Measurements from ENCODE around the gene MAP3K6.

MAP3K6 gene

DNA sequence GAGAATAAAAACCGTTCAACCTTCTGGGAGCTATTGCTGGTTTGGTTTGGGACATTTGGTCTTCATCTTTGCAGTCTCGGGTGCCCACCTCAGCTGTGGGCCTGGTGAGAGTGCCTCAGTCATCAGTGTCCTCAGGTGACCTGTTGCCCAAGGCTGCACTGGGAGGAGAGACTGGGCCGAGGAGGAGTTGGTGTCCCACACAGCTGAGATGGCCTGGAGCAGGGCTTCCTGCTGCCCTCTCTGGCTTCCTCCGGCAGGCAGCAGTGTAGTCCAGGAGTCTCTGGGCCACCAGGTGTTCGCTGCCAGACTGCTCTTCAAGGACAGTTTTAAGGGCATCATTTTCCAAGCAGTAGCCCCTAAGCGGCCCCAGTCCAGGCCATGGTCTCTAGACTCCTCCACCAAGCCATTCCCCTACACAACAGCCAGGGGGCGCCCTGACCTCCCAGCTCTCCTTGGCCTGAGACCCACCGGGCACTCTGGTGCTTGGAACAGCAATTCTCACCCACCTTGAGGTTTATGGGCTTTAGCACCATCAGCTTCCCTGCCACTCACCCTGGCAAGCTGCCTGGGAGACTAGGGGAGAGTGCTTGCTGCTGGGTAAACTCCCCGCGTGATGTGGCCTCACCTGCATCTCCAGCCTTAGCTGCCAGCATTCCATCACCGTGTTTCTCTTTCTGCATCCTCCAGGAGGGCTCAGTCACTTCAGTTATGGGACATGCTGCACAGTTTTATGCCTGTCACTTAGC is 34.1 kb downstream of the MAP3K6 start:
- peak; percentile 58 to 66 for DNase-seq

DNA sequence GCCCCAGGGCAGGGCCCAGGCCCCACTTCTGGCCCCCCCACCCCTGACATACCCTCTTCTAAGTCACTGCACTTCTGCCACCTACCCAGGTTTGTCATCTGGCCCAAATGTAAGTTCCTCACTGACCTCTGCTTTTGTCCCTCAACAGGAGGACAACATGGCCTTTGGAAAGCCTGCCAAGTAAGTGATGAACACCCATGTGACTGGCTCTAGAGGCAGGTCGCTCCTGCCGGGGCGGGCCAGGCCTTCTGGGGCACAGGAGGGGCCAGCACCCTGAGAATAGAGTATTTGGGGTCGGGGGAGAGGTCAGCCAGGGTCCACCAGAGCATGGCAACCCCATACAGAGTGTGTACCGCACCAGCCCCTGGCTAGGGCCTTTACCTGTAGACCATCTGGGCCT is 34.8 kb downstream of the MAP3K6 start:
- DNase-seq: no peak

DNA sequence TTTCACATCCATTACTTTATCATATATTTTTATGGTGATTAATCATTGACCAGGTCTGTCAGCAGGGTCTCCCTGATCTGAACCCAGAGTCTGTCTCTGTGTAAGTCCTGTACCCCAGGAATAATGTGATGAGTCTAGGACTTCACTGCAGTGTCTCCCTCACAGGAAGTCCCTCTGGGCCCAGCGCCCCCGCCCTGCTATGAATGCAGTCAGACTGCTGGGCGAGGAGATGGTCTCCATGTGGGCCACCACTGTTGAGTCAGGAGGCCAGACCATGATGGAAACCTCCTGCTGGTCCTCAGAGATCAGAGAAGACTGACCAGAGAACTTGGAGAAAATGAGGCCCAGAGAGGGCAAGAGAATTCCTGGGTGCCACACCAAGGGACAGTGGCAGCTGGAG is 35.3 kb downstream of the MAP3K6 start:
- DNase-seq: no peak

DNA sequence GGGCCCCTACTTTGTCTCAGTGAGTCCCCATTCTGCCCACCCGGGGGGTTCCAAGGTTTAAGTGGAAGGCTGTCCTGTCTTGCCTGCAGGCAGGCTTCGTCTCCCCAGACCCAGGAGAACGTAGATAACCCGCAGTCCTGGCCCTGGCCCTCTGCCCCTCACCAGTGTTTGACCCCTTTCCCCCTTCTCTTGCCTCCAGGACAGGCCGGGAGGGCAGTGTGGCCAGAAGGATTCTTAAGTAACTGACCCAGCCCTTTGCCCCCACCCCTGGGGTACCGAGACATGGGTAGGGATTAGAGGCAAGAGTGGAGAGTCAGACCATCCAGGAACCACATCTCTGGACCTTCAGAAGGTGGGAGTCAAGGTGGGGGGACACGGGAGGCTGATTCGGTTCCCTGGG is 36.0 kb downstream of the MAP3K6 start:
- no peak for DNase-seq

DNA sequence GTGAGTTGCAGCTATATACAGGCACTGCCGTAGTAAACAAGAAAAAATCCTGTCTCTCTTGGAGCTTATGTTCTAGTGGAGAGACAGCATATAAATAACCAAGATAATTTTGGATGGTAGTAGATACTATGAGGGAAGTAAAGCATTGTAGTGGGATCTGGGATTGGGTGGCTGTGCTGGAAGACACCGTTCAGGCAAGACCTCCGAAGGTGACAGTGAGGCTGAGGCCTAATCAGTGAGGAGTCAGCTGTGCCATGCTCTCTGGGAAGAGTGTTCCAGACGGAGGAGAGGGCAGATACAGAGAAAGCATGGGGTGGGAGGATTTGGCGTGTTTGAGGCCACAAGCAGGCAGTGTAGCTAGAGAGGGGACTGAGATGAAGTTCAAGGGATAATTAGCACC is 38.8 kb downstream of the MAP3K6 start:
- DNase-seq: no peak

DNA sequence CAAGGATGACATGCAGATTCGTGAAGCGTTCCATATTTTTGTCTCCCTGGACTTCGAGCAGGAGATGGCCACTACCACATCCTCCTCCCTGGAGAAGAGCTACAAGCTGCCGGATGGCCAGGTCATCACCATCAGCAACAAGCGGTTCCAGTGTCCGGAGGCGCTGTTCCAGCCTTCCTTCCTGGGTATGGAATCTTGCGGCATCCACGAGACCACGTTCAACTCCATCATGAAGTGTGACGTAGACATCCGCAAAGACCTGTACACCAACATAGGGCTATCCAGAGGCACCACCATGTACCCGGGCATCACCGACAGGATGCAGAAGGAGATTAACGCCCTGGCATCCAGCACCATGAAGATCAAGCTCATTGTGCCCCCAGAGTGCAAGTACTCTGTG is 41.5 kb downstream of the MAP3K6 start:
- no peak for DNase-seq

DNA sequence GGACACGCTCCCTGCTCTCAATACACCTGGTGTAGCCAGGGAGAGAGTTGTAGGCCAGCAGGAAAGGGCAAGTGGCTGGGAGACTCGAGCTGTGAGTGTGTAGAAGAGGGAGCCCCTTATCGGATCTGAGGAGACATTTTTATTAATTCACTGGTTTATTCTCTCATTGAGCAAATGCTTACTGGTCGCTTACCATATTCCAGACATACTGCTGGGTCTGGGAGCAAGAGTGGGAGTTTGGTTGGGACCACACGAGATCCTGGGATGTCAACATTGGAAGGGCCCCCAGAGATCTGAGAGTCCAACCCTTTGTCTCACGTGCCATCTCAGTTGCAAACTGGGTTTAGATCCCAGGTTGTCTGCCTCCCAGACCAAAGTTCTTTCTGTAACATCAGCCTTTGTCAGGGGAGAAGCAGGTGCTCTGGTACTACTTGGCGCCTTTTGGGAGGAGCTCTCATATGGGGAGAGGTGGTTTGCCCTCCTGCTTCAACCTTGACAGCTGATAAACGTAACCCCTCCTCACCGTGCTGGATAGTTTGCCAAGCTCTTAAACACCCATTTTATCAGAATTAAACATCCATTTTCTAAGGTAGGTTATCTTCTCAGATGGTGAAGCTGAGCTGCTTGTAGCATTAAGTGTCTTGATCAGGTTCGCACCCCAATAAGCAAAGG is 44.1 kb downstream of the MAP3K6 start:
- DNase-seq: no peak

DNA sequence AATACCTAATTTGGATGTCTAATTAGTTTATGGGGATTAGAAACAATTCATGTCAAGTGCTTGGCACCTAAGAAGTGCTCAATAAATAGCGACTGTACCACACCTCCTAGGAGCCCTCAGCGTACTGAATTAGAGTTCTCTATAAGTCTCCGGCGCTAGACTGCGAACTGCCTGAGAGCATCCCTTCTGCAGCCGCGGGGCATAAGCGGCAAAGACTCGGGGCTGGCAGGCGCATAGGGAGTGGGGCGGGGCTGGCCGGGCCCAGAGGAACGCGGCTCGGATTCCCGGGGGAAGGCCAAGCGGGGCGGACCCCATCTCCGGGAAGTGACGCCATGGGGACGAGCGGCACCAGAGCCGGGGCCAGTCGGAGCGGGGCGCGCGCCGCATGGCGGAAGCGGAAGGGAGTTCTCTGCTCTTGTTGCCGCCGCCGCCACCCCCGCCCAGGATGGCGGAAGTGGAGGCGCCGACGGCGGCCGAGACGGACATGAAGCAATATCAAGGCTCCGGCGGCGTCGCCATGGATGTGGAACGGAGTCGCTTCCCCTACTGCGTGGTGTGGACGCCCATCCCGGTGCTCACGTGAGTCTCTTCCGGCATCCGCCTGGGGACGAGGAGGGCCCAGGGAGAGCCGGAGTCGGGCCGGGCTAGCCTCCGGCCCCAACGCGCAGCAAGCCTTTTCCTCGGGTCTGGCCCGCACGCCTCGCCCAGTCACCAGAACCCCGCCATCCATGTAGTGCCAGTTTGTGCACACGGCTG is 44.8 kb downstream of the MAP3K6 start, which contains the start of gene TMEM222:
Gene TMEM222 (plus strand): TSS at position 351 of the 756 bp plus-strand sequence. CDS start 35 bp downstream, at position 386.
- DNase-seq: peak; percentile 97

DNA sequence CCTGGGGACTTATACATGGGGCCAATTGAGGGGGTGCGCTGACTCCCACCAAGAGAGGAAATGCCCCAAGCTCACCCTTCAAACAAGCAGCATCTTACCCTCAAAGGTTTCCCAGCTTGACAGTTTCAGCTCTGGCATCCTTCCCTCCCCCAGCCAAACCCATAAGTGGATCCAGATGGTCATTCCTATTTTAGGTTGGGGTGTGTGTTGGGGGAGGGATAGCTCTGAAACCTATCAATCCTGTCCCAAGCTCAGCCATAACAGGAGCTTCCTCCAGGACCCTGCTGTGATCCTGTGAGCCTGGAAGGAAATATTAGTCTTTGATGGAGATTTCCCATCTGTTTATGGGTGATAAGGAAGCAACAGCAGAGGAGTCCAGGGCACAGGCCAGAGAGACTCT is 48.2 kb downstream of the MAP3K6 start:
- DNase-seq: no peak

DNA sequence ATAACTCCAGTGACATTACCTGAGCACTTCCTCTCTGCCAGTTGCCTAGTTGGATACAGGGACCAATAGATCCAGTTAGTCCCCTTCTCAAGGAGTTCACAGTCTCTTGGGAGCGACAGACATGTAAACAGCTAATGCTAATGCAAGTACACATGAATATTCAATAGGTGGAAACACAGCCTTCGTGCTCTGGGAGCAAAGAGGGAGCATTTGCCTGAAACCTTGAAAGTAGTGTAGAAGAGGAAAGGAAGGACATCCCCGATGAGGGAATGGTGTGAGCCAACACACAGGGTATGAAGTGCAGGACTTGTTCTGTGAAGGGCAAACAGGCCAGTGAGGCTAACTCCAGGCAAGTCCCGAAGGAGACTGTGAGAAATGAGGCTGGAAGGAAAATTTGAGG is 48.6 kb downstream of the MAP3K6 start:
- no peak for DNase-seq

DNA sequence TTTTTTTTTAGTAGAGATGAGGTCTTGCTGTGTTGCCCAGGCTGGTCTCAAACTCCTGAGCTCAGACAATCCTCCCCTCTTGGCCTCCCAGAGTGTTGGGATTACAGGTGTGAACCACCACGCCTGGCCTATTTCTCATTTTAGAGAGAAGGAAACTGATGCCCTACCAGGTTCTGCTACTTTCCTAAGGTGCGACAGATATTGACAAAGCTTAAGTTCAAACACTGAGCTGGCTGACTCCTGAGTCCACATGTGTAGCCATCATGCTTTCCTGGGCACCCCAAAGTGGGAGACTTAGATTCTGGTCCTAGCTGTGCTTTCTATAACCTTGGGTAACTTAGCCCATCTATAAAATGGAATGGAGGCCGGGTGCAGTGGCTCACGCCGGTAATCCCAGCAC is 49.9 kb downstream of the MAP3K6 start:
- no peak for DNase-seq

DNA sequence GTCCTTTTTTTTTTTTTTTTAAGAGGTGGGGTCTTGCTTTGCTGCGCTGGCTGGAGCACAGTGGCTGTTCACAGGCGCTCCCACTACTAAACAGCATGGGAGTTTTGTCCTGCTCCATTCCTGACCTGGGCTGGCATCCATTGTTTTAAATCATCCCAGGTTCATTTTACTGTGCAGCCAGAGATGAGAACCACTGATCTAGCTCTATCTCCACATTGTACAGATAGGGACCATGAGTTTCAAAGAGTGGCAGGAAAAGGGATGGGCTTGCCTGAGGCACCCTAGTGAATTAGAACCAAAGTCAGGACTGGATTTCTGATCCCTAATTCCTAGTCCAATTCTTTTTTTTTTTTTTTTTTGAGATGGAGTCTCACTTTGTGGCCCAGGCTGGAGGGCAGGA is 52.0 kb downstream of the MAP3K6 start:
- DNase-seq: no peak

DNA sequence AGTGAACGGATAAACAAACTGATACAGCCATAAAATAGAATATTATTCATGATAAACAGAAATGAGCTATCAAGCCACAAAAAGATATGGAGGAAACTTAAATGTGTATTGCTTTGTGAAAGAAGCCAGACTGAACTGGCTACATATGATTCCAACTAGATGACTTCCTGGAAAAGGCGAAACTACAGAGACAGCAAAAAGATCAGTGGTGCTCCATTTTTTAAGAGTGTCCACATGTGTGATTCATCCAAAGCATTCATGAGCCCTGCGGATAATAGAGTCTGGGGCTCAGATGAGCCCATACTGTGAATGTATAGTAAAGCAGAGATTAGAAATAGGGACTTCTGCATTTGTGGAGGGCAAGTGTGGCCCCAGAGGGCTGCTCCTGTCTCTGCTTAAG is 52.6 kb downstream of the MAP3K6 start:
- no peak for DNase-seq

DNA sequence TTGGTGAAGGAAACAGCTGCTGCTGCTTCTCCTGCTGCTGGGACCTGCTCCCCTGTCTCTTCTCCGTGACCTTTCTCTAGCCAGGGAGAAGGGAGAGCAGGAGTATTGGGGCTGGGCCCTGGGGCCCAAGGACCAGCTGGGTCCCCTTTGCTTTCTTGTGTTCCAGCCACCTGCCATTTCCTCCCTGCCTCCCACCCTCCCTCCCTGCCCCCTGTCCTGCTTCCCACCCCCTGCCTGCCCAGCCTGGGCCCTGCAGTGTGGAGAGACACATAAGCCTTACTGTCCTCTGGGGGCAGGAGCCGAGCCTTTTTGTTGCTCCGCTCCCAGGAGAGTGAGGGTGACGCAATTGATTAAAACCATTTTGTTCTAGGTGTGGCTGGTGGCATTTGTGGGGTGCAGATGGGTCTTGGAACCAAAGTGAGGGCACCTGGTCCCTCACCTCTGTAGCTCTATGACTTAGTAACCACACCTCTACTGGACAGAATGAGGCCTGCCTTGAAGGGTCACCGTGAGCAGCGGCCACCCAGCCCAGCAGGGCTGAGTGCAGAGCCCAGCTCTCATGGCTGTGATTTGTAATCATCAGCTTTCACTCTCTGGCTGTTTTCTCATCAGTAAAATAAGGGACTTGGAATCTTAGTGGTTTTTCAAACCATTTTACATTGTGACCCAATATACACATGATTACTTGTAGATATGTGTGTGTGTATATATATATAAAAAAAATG is 58.7 kb downstream of the MAP3K6 start:
- DNase-seq: no peak

DNA sequence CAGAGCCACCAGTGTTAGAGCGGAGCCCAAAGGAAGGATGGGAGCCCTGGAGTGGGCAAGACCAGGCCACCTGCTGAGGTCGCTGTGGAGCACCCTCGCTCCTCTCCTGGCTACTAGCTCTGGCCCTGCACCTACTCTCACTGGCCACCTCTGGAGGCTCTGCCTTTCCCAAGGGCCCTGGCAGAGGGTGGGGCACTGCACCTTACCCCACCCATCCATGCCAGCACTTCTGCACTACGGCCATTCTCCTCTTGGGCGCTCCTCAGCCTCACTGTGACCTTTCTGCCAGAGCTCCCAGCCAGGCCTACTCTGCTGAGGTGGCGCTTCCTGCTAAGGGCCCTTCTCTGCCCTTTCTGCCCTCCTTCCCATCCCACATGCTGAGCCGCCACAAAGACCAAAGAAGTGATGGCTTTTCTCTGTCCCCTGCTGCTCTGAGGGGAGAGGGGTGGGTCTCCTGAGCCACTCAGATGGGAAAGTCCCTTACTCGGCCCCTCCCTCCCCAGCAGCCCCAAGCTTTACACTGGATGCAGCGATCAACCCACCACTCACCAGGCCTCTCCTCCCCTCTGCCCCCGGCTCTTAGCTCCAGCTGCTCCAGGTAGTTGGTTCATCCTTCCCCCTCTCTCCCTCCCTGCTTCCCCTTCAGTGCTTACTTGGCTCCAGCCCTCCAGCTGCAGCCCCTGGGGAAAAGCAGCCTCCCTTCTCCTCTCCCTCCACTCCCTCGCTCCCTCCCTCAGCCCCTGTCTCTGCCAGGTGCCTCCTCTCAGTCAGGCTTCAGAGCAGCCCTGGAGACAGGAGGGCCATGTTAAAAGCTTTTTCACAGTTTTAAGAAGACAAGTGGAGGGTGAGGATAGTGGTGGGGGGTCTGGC is 59.6 kb downstream of the MAP3K6 start:
- DNase-seq: no peak

DNA sequence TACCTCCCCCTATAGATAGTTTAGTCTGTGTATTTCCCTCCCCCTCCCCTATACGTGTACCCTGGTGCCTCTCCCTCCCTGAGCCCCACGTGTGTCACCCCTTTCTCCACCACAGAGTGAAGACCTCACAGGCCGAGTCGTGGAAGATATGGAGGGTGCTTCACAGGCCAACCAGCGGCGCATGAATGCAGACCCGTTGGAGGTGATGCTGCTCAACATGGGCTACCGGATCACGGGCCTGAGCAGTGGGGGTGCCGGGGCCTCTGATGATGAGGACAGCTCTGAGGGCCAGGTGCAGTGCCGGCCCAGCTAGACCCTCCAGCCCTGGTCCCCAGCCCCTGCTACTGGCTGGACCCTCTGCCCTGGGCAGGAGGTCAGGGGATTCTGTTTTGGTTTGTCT is 60.7 kb downstream of the MAP3K6 start:
- DNase-seq: no peak
